Gastrocnemius medialis (tissue), 4 donors: ENCODE data around the gene SETBP1. TPM values are rescaled to one million over a fixed set of nuclear protein-coding genes. Genes with fewer than 3 reads are reported as not detected.

Experiments used
- ATAC-seq, 2 donors: fragments of 150-250 bp; one replicate each; pipeline ENCODE4 v1.9.1; 2016
- DNase-seq, 2 donors: peaks; one replicate each; pipeline ENCODE4 v3.0.0-alpha.2; 2019
- H3K27ac ChIP-seq, 4 donors: fragments of 200-600 bp; sonication (generic); 1 replicate in 1 of 4; 2 replicates in 3 of 4; pipeline ENCODE4 v1.5.1; 2016 to 2018; ENCODE audit warnings: mild to moderate bottlenecking in 2 of 4, moderate library complexity in 1 of 4
- H3K27me3 ChIP-seq, 3 donors: fragments of 200-600 bp; sonication (generic) in 2 of 3; 1 replicate in 1 of 3; 2 replicates in 2 of 3; pipeline versions ENCODE4 v1.5.1 to v1.6.0; 2016 to 2019; ENCODE audit warnings: mild to moderate bottlenecking in 1 of 3, moderate library complexity in 1 of 3
- H3K36me3 ChIP-seq, 2 donors: fragments of 200-600 bp; sonication (generic) in 1 of 2; one replicate each; pipeline ENCODE4 v1.5.1; 2017 to 2018
- H3K4me1 ChIP-seq, 2 donors: fragments of 200-600 bp; sonication (generic) in 1 of 2; one replicate each; pipeline ENCODE4 v1.5.1; 2016 to 2017; ENCODE audit warnings: mild to moderate bottlenecking in 2 of 2
- H3K4me3 ChIP-seq, 4 donors: fragments of 200-600 bp; sonication (generic) in 3 of 4; 1 replicate in 1 of 4; 2 replicates in 3 of 4; pipeline ENCODE4 v1.5.1; 2016 to 2019; ENCODE audit warnings: mild to moderate bottlenecking in 2 of 4
- H3K9me3 ChIP-seq, 3 donors: fragments of 200-600 bp; sonication (generic) in 2 of 3; 1 replicate in 1 of 3; 2 replicates in 2 of 3; pipeline ENCODE4 v1.5.1; 2016 to 2019
- POLR2A ChIP-seq, 2 donors: fragments of 450-650 bp; IDR thresholded peaks; one replicate each; pipeline ENCODE4 v1.6.1; 2017; ENCODE audit warnings: antibody characterized with exemption in 2 of 2, mild to moderate bottlenecking in 2 of 2, moderate library complexity in 2 of 2
- in situ Hi-C, 4 donors: fragments of 200-750 bp; cut with MboI; loops; one replicate each; pipeline versions ENCODE4 v1.15.0 to v1.8.0; 2017; ENCODE audit warnings: low sequenced_read_pairs in 4 of 4
- intact Hi-C: fragments of 100-400 bp; cut with DNase I; formaldehyde crosslinking; loops from one replicate; pipeline ENCODE4 v1.15.1; 2023; ENCODE audit warnings: low total_unique reads
- total RNA-seq, 4 donors: library from RNA; depleted of rRNA; stranded (reverse); fragments of >200 nt; gene quantifications; one replicate each; pipeline versions ENCODE4 v1.1.0 to v1.2.3, GENCODE V29; 2016
- TF ChIP-seq, protein P1 (sequence below), 5 experiments: fragments of 450-650 bp in 3 of 5; fragments of 200-600 bp in 2 of 5; sonication (generic) in 2 of 5; IDR thresholded peaks in 4 of 5; conservative IDR thresholded peaks in 1 of 5; 1 replicate in 4 of 5; 2 replicates in 1 of 5; pipeline ENCODE4 v1.5.1; 2016 to 2019; ENCODE audit warnings: antibody characterized with exemption in 5 of 5, mild to moderate bottlenecking in 3 of 5, moderate library complexity in 3 of 5

Gene SETBP1
- total RNA-seq, 4 donors from 2014 or later = 9.2 to 20.0 (median 15.3) TPM

DNA sequence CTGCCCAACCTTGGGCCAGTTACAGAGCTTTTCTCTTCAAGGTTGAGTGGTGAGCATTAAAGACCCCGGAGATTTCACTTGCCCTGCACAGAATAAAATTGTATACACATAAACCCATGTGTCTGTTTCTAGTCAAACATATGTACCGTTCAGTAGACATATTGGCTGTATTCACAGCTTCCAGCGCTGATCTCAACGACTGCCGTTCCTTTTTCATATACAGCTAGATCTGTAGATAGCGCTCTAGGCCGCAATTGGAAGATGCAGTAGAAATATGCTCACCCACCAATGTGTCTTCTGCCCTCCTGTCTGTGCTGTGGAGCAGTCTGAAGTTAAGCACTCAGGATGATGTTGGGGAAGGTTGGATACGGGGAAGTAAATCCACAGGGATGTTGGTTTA is 317.7 kb downstream of the SETBP1 start:
- Histone ChIP-seq H3K36me3 (no peaks in the 10 kb centered on the region), H3K9me3 (no peaks in the 10 kb centered on the region), H3K27me3 (no peaks in the 10 kb centered on the region), H3K27ac (no peak overlapping the region), H3K4me1 (peaks cover 5 to 6% of the 10 kb centered on the region in 2 donors), H3K4me3 (no peak overlapping the region)
- intact Hi-C loops = no loop called here
- no peak for TF ChIP-seq POLR2A (IDR thresholded peaks at IDR 0.05)
- TF ChIP-seq, protein P1, sequence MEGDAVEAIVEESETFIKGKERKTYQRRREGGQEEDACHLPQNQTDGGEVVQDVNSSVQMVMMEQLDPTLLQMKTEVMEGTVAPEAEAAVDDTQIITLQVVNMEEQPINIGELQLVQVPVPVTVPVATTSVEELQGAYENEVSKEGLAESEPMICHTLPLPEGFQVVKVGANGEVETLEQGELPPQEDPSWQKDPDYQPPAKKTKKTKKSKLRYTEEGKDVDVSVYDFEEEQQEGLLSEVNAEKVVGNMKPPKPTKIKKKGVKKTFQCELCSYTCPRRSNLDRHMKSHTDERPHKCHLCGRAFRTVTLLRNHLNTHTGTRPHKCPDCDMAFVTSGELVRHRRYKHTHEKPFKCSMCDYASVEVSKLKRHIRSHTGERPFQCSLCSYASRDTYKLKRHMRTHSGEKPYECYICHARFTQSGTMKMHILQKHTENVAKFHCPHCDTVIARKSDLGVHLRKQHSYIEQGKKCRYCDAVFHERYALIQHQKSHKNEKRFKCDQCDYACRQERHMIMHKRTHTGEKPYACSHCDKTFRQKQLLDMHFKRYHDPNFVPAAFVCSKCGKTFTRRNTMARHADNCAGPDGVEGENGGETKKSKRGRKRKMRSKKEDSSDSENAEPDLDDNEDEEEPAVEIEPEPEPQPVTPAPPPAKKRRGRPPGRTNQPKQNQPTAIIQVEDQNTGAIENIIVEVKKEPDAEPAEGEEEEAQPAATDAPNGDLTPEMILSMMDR (IDR thresholded peaks at IDR 0.05 in 4 of 5, conservative IDR thresholded peaks at IDR 0.05 in 1 of 5) = no peak
- DNase-seq = no peak
- in situ Hi-C loops = no loop called here
- ATAC-seq = no peak

DNA sequence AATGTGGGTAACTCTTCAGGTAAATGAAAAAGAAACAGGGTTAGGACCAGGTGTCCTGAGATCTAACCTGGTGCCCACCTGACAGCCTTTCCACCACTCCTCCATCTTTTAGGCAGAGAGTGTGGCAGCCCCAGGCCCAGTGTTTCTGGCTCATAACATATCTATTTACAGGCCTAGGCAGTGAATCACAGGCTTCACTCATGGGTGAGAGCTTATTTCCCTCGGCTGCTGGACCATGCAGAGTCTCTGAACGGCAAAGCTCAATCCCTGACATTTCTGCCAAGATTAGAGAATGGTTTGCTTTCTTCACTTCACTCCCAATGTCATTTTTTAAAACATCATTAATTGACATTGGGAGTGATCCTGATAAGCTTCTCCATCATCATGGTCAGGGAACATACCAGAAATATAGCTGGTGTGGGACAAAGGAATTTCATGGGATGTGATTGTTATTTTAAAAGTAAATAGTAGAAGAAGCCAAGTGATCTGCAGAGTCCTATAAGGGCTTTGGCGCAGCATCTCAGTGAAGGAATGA is 323.9 kb downstream of the SETBP1 start:
- ATAC-seq = no peak
- TF ChIP-seq, protein P1 (IDR thresholded peaks at IDR 0.05 in 4 of 5, conservative IDR thresholded peaks at IDR 0.05 in 1 of 5) = no peak
- no peak for TF ChIP-seq POLR2A (IDR thresholded peaks at IDR 0.05)
- Histone ChIP-seq H3K4me3 (no peak overlapping the region), H3K27ac (no peak overlapping the region), H3K36me3 (no peaks in the 10 kb centered on the region), H3K9me3 (no peaks in the 10 kb centered on the region), H3K4me1 (peaks cover 5 to 6% of the 10 kb centered on the region in 2 donors), H3K27me3 (no peaks in the 10 kb centered on the region)
- DNase-seq = no peak
- in situ Hi-C loops (no loop called here), intact Hi-C loops (no loop called here)

DNA sequence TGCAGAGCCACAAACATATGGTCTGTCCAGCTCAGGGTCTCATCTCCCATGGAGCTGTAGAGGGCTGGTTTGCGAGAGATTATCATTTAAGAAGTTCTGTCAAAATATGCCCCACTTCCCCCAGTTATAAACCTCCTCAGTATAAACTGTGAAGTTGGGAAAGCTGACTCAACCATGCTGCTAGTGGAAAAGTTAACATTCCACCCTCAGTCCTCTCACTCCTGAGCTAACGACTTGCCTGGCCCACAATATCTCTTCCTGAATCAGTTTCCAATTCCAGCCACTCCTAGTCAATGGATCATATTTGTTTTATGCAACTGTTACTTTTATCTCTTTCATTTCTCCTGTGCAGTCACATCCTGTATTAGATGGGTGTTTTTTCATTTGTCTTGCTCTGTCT is 326.2 kb downstream of the SETBP1 start:
- Histone ChIP-seq H3K9me3 (no peaks in the 10 kb centered on the region), H3K4me1 (peaks cover 5 to 6% of the 10 kb centered on the region in 2 donors), H3K36me3 (no peaks in the 10 kb centered on the region), H3K4me3 (no peak overlapping the region), H3K27me3 (no peaks in the 10 kb centered on the region), H3K27ac (no peak overlapping the region)
- TF ChIP-seq POLR2A (IDR thresholded peaks at IDR 0.05) = no peak
- TF ChIP-seq, protein P1 (IDR thresholded peaks at IDR 0.05 in 4 of 5, conservative IDR thresholded peaks at IDR 0.05 in 1 of 5) = no peak
- intact Hi-C loops (no loop called here), in situ Hi-C loops (no loop called here)
- ATAC-seq (no peak), DNase-seq (no peak)

DNA sequence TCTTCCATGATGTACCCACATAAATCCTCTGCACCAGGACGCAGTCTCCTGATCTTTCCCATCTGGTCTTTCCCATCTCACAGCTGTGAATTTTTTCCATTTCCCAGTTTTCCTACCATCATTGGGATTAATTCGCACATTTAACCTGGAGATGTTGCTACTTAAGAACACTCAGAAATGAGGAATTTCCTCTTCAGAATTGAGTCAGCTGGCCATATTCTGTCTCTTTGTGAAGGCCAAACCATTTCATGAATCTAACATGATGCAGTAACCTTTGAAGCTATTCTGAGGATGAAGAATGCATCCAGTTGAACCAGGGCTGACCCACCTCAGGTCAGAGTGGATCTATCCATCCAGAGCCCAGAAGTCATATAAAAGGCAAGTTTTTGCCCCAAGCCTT is 326.8 kb downstream of the SETBP1 start:
- in situ Hi-C loops = no loop called here

More for the DNA sequence above, 326.8 kb downstream of the SETBP1 start:
- Histone ChIP-seq H3K36me3 (no peaks in the 10 kb centered on the region), H3K4me3 (no peak overlapping the region), H3K27me3 (no peaks in the 10 kb centered on the region), H3K4me1 (peaks cover 3% of the 10 kb centered on the region in 2 donors), H3K27ac (no peak overlapping the region), H3K9me3 (no peaks in the 10 kb centered on the region)
- TF ChIP-seq, protein P1 (IDR thresholded peaks at IDR 0.05 in 4 of 5, conservative IDR thresholded peaks at IDR 0.05 in 1 of 5) = no peak
- DNase-seq (no peak), ATAC-seq (no peak)
- intact Hi-C loops = no loop called here
